Astrocyte (in vitro differentiated cells and primary cell): Measurements from ENCODE around the gene FAHD1.

Experiments used
- CTCF ChIP-seq: IDR thresholded peaks from 2 replicates; pipeline ENCODE4 v1.5.1; 2011; ENCODE audit warnings: low read depth, mild to moderate bottlenecking, inconsistent platforms, low read length, moderate library complexity; ENCODE audit not compliant: insufficient read depth
- EZH2 ChIP-seq: IDR thresholded peaks from 2 replicates; pipeline ENCODE4 v1.6.1; 2012; ENCODE audit warnings: mild to moderate bottlenecking, low read length, inconsistent platforms; ENCODE audit not compliant: insufficient read depth

GRCh38 chr16:1812732-1813163 lies 14.3 kb upstream of the FAHD1 start:
- peak; percentile 35 for TF ChIP-seq CTCF
- TF ChIP-seq EZH2 = no peak
